SK-N-SH treated with all-trans-retinoic acid at 6 μM for 48 hours (cell line): ENCODE results near the gene RNF2.

Experiments used
- ATAC-seq: fragments of 200-7000 bp; cut with Tn5 transposase; 3 replicates; pipeline ENCODE4 v1.9.1; 2020; ENCODE audit warnings: mild to moderate bottlenecking, moderate library complexity
- ARNTL ChIP-seq: fragments of 450-650 bp; formaldehyde crosslinking; IDR thresholded peaks from 2 replicates; pipeline ENCODE4 v1.5.0; 2020; ENCODE audit warnings: low read depth, mild to moderate bottlenecking, moderate library complexity, borderline replicate concordance
- BACH2 ChIP-seq: fragments of 250-450 bp; sonication (Bioruptor Pico); IDR thresholded peaks from 2 replicates; pipeline ENCODE4 v1.9.0; 2021; ENCODE audit warnings: mild to moderate bottlenecking, borderline replicate concordance
- CSDC2 ChIP-seq: fragments of 250-450 bp; sonication (Bioruptor Pico); IDR thresholded peaks from 2 replicates; pipeline ENCODE4 v1.5.0; 2020; ENCODE audit warnings: mild to moderate bottlenecking, moderate library complexity
- ESRRG ChIP-seq: fragments of 250-450 bp; sonication (Bioruptor Pico); IDR thresholded peaks from 2 replicates; pipeline ENCODE4 v1.6.1; 2021; ENCODE audit warnings: mild to moderate bottlenecking
- GLIS3 ChIP-seq: fragments of 250-450 bp; sonication (Bioruptor Pico); IDR thresholded peaks from 2 replicates; pipeline ENCODE4 v1.5.0; 2020; ENCODE audit warnings: mild to moderate bottlenecking, moderate library complexity
- ISL1 ChIP-seq: fragments of 250-450 bp; sonication (Bioruptor Pico); IDR thresholded peaks from 2 replicates; pipeline ENCODE4 v2.1.2; 2022; ENCODE audit warnings: mild to moderate bottlenecking, moderate library complexity
- OSR1 ChIP-seq: fragments of 250-450 bp; sonication (Bioruptor Pico); IDR thresholded peaks from 2 replicates; pipeline ENCODE4 v1.8.0; 2022; ENCODE audit warnings: moderate library complexity, mild to moderate bottlenecking, inconsistent platforms
- PPARA ChIP-seq: fragments of 250-450 bp; sonication (Bioruptor Pico); IDR thresholded peaks from 2 replicates; pipeline ENCODE4 v1.5.0; 2020; ENCODE audit warnings: mild to moderate bottlenecking, borderline replicate concordance
- RARB ChIP-seq: fragments of 250-450 bp; sonication (Bioruptor Pico); IDR thresholded peaks from 2 replicates; pipeline ENCODE4 v1.8.0; 2021; ENCODE audit warnings: mild to moderate bottlenecking, moderate library complexity
- SNAI2 ChIP-seq: fragments of 250-450 bp; sonication (Bioruptor Pico); IDR thresholded peaks from 2 replicates; pipeline ENCODE4 v1.5.0; 2020; ENCODE audit warnings: mild to moderate bottlenecking, moderate library complexity
- TOX ChIP-seq: fragments of 250-450 bp; sonication (Bioruptor Pico); IDR thresholded peaks from 2 replicates; pipeline ENCODE4 v1.8.0; 2021; ENCODE audit warnings: mild to moderate bottlenecking, moderate library complexity, borderline replicate concordance
- ZC3H10 ChIP-seq: fragments of 250-450 bp; sonication (Bioruptor Pico); IDR thresholded peaks from 2 replicates; pipeline ENCODE4 v1.5.1; 2021; ENCODE audit warnings: mild to moderate bottlenecking, moderate library complexity
- ZFP3 ChIP-seq: fragments of 250-450 bp; sonication (Bioruptor Pico); IDR thresholded peaks from 2 replicates; pipeline ENCODE4 v1.5.0; 2020; ENCODE audit warnings: mild to moderate bottlenecking, moderate library complexity
- ZFP30 ChIP-seq: fragments of 450-650 bp; formaldehyde crosslinking; IDR thresholded peaks from 2 replicates; pipeline ENCODE4 v1.5.0; 2022; ENCODE audit warnings: mild to moderate bottlenecking, moderate library complexity
- ZNF70 ChIP-seq: fragments of 450-650 bp; formaldehyde crosslinking; IDR thresholded peaks from 2 replicates; pipeline ENCODE4 v1.5.0; 2020; ENCODE audit warnings: mild to moderate bottlenecking, moderate library complexity
- ZNF8 ChIP-seq: fragments of 450-650 bp; formaldehyde crosslinking; IDR thresholded peaks from 2 replicates; pipeline ENCODE4 v1.5.0; 2020; ENCODE audit warnings: mild to moderate bottlenecking, moderate library complexity
- TF ChIP-seq, protein P1 (sequence below): fragments of 250-450 bp; sonication (Bioruptor Pico); IDR thresholded peaks from 2 replicates; pipeline ENCODE4 v1.5.1; 2021; ENCODE audit warnings: mild to moderate bottlenecking, moderate library complexity
- TF ChIP-seq, protein P2 (sequence below): fragments of 250-450 bp; sonication (Bioruptor Pico); IDR thresholded peaks from 2 replicates; pipeline ENCODE4 v1.5.1; 2020; ENCODE audit warnings: low read depth, mild to moderate bottlenecking, moderate library complexity
- TF ChIP-seq, protein P3 (sequence below): fragments of 250-450 bp; sonication (Bioruptor Pico); IDR thresholded peaks from 2 replicates; pipeline ENCODE4 v1.5.0; 2020; ENCODE audit warnings: mild to moderate bottlenecking, moderate library complexity
- TF ChIP-seq, protein P4 (sequence below): fragments of 250-450 bp; sonication (Bioruptor Pico); IDR thresholded peaks from 2 replicates; pipeline ENCODE4 v1.8.0; 2020; ENCODE audit warnings: mild to moderate bottlenecking, moderate library complexity, borderline replicate concordance

RNF2 gene

DNA sequence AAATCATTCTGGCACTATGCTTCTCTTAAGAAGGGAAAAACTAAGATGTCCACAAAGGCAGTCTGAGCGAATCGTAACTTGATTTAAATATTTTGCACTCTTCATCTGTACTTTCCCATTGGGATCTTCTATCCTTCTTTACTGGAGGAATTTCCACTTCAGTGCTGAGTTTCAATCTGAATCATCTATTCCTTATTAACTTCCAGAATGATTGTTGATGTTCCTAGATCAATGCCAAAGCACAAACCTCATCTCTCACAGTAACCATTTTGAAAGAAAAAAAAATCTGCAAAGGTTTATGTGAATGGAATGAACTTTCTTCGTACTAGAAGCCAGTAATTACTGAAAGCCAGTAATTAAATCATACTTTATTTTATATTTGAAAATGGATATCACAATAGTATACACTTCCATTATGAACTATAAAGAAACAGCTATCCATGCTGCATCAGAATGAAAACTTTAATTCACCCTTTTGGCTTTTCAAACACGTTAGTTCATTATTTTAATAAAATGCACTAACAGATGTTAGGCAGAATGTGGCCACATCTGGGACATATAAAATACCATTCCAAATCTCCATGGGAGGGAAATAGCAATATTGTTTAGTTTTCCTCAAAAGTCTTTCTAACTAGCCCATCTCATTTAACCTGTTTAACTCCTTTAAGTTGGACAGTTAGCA is 5.5 kb upstream of the RNF2 start:
- TF ChIP-seq PPARA (CRISPR knock-in tag) (no peak), ISL1 (CRISPR knock-in tag) (no peak), ARNTL (CRISPR knock-in tag) (no peak), RARB (CRISPR knock-in tag) (no peak), ZFP30 (no peak), SNAI2 (no peak), ZNF70 (no peak), TOX (CRISPR knock-in tag) (no peak), ZFP3 (CRISPR knock-in tag) (no peak), BACH2 (CRISPR knock-in tag) (no peak), ZC3H10 (no peak), ESRRG (no peak), OSR1 (no peak)
- TF ChIP-seq, protein P1, sequence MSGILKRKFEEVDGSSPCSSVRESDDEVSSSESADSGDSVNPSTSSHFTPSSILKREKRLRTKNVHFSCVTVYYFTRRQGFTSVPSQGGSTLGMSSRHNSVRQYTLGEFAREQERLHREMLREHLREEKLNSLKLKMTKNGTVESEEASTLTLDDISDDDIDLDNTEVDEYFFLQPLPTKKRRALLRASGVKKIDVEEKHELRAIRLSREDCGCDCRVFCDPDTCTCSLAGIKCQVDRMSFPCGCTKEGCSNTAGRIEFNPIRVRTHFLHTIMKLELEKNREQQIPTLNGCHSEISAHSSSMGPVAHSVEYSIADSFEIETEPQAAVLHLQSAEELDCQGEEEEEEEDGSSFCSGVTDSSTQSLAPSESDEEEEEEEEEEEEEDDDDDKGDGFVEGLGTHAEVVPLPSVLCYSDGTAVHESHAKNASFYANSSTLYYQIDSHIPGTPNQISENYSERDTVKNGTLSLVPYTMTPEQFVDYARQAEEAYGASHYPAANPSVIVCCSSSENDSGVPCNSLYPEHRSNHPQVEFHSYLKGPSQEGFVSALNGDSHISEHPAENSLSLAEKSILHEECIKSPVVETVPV (CRISPR knock-in tag) = no peak
- TF ChIP-seq, protein P2, sequence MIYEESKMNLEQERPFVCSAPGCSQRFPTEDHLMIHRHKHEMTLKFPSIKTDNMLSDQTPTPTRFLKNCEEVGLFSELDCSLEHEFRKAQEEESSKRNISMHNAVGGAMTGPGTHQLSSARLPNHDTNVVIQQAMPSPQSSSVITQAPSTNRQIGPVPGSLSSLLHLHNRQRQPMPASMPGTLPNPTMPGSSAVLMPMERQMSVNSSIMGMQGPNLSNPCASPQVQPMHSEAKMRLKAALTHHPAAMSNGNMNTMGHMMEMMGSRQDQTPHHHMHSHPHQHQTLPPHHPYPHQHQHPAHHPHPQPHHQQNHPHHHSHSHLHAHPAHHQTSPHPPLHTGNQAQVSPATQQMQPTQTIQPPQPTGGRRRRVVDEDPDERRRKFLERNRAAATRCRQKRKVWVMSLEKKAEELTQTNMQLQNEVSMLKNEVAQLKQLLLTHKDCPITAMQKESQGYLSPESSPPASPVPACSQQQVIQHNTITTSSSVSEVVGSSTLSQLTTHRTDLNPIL (CRISPR knock-in tag) = no peak
- TF ChIP-seq, protein P3, sequence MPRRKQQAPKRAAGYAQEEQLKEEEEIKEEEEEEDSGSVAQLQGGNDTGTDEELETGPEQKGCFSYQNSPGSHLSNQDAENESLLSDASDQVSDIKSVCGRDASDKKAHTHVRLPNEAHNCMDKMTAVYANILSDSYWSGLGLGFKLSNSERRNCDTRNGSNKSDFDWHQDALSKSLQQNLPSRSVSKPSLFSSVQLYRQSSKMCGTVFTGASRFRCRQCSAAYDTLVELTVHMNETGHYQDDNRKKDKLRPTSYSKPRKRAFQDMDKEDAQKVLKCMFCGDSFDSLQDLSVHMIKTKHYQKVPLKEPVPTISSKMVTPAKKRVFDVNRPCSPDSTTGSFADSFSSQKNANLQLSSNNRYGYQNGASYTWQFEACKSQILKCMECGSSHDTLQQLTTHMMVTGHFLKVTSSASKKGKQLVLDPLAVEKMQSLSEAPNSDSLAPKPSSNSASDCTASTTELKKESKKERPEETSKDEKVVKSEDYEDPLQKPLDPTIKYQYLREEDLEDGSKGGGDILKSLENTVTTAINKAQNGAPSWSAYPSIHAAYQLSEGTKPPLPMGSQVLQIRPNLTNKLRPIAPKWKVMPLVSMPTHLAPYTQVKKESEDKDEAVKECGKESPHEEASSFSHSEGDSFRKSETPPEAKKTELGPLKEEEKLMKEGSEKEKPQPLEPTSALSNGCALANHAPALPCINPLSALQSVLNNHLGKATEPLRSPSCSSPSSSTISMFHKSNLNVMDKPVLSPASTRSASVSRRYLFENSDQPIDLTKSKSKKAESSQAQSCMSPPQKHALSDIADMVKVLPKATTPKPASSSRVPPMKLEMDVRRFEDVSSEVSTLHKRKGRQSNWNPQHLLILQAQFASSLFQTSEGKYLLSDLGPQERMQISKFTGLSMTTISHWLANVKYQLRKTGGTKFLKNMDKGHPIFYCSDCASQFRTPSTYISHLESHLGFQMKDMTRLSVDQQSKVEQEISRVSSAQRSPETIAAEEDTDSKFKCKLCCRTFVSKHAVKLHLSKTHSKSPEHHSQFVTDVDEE = no peak
- no peak for ATAC-seq

DNA sequence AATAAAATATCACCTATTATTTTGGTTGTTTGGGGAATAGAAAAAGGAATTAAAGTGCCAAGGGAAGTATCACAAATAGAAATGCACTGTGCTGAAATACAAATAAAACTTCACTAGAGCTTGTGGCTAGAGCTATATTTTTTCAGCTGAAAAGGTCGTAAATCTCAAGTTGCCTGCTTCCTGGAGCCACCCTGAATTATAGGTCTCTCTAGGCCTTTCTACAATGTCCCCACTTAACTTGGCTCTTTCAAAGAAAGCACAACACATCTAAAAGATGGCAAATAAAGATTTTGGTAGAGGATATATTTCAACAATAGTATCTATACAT is 5.0 kb upstream of the RNF2 start:
- TF ChIP-seq BACH2 (CRISPR knock-in tag) (no peak), ZFP3 (CRISPR knock-in tag) (no peak)
- ATAC-seq = no peak

DNA sequence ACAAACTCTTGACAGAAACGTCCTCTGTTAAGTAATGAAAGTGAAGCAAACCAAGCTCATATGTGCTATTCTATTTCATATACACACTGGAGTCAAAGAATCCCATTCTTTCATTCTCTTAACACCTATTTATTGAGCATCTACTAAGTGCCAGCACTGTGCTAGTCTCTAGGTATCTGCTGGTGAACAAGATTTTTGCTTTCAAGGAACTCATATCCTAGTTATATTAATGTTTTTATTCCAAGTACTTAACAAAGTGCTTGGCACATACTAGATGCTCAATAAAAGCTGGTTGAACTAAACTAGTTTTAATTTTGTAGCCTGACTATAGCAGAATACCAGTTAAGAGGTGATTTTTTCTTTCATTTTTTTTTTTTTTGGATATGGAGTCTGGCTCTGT is 3.6 kb upstream of the RNF2 start:
- no peak for ATAC-seq
- no peak for TF ChIP-seq ZNF8 (CRISPR knock-in tag)
- TF ChIP-seq ZFP30 = no peak
- TF ChIP-seq ISL1 (CRISPR knock-in tag) = no peak
- no peak for TF ChIP-seq GLIS3 (CRISPR knock-in tag)
- no peak for TF ChIP-seq CSDC2 (CRISPR knock-in tag)
- TF ChIP-seq, protein P4, sequence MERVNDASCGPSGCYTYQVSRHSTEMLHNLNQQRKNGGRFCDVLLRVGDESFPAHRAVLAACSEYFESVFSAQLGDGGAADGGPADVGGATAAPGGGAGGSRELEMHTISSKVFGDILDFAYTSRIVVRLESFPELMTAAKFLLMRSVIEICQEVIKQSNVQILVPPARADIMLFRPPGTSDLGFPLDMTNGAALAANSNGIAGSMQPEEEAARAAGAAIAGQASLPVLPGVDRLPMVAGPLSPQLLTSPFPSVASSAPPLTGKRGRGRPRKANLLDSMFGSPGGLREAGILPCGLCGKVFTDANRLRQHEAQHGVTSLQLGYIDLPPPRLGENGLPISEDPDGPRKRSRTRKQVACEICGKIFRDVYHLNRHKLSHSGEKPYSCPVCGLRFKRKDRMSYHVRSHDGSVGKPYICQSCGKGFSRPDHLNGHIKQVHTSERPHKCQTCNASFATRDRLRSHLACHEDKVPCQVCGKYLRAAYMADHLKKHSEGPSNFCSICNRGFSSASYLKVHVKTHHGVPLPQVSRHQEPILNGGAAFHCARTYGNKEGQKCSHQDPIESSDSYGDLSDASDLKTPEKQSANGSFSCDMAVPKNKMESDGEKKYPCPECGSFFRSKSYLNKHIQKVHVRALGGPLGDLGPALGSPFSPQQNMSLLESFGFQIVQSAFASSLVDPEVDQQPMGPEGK (CRISPR knock-in tag) = no peak
- TF ChIP-seq ZNF70 = no peak
- no peak for TF ChIP-seq ZC3H10
- no peak for TF ChIP-seq PPARA (CRISPR knock-in tag)
- TF ChIP-seq TOX (CRISPR knock-in tag) = no peak
- TF ChIP-seq, protein P1 (CRISPR knock-in tag) = no peak
- TF ChIP-seq ARNTL (CRISPR knock-in tag) = no peak
- TF ChIP-seq, all 23 proteins: peak for 0

DNA sequence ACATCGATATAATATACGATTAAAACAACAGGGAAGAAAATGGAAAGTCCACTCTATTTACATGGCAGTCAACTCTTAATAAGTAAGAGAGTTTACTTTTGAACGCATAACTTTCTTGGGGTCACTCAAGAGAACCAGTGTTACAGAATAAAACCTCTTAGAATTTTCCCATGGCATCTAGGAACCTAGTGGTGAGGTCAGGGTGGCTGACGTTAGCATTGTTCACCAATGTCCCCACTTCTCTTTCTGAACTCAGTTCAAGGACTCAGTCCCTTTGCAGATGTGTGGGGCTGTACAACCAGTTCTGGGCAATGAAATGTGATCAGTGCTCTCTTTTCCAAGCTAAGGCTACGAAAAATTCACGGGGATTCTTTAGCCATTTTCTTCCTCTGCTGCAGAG is 2.6 kb upstream of the RNF2 start:
- TF ChIP-seq SNAI2 = no peak
- TF ChIP-seq CSDC2 (CRISPR knock-in tag) = no peak
- no peak for TF ChIP-seq BACH2 (CRISPR knock-in tag)
- no peak for TF ChIP-seq ZFP3 (CRISPR knock-in tag)
- no peak for TF ChIP-seq RARB (CRISPR knock-in tag)
- TF ChIP-seq ARNTL (CRISPR knock-in tag) = no peak
- TF ChIP-seq ESRRG = no peak
- TF ChIP-seq, protein P1 (CRISPR knock-in tag) = no peak
- ATAC-seq = no peak
